ENCODE data around the gene MCC.

- TF ChIP-seq CTCF (IDR thresholded peaks at IDR 0.05) (no peak), EP300 (IDR thresholded peaks at IDR 0.05) (no peak)
Measured at GRCh38 chr5:113311301-113311700, 177.0 kb downstream of the MCC start.

Measured in upper lobe of left lung (tissue), 4 donors.